Fibroblast of pulmonary artery (primary cell): ENCODE data around the gene SDF2L1.

Experiments used
- DNase-seq: peaks from one replicate; pipeline ENCODE4 v3.0.0-alpha.2; 2010; ENCODE audit warnings: low read depth
- H3K4me3 ChIP-seq: replicated peaks from 2 replicates; pipeline ENCODE4 v1.5.1; 2011; ENCODE audit warnings: low read depth, mild to moderate bottlenecking, control low read depth, low read length, moderate library complexity
- CTCF ChIP-seq: IDR thresholded peaks from 2 replicates; pipeline ENCODE4 v1.5.1; 2011; ENCODE audit warnings: mild to moderate bottlenecking, control low read depth, low read length, inconsistent platforms; ENCODE audit errors: missing control alignments

Gene SDF2L1

GRCh38 chr22:21660904-21661303, 18.8 kb downstream of the SDF2L1 start:
- no peak overlapping the region for H3K4me3 ChIP-seq
- TF ChIP-seq CTCF: no peak
- no peak for DNase-seq

GRCh38 chr22:21661991-21662390, 19.9 kb downstream of the SDF2L1 start:
- DNase-seq: no peak
- H3K4me3 ChIP-seq: no peak overlapping the region
- TF ChIP-seq CTCF: no peak

- no peak for TF ChIP-seq CTCF
- DNase-seq: no peak
Observed at GRCh38 chr22:21663738-21664137, 21.6 kb downstream of the SDF2L1 start.

GRCh38 chr22:21665047-21665851, 23.1 kb downstream of the SDF2L1 start:
- no peak for TF ChIP-seq CTCF
- peak overlapping the region; percentile 94 for H3K4me3 ChIP-seq
- DNase-seq: no peak

More at GRCh38 chr22:21663738-21664137, 21.6 kb downstream of the SDF2L1 start:
- H3K4me3 ChIP-seq: no peak overlapping the region

GRCh38 chr22:21666786-21667185, 24.7 kb downstream of the SDF2L1 start:
- no peak for DNase-seq
- TF ChIP-seq CTCF: no peak
- H3K4me3 ChIP-seq: peak overlapping the region; percentile 94

GRCh38 chr22:21669026-21669425, 26.9 kb downstream of the SDF2L1 start:
- H3K4me3 ChIP-seq: no peak overlapping the region
- TF ChIP-seq CTCF: no peak
- no peak for DNase-seq
